Karpas-422 (cell line): Measurements from ENCODE around the gene AMBN. TPM values are rescaled to one million over a fixed set of nuclear protein-coding genes. Genes with fewer than 3 reads are reported as not detected.

Experiments used
- DNase-seq: peaks from one replicate; pipeline ENCODE4 v3.0.0-alpha.2; 2015
- H2AFZ ChIP-seq: fragments of 200-600 bp; sonication (generic); 2 replicates; pipeline ENCODE4 v1.6.1; 2014; ENCODE audit warnings: antibody characterized with exemption, low read length, mixed read lengths
- H3K27ac ChIP-seq: fragments of 200-600 bp; sonication (generic); 2 replicates; pipeline ENCODE4 v1.5.1; 2014; ENCODE audit warnings: mild to moderate bottlenecking, low read length, moderate library complexity
- H3K27me3 ChIP-seq: fragments of 200-600 bp; sonication (generic); 2 replicates; pipeline ENCODE4 v1.6.1; 2014; ENCODE audit warnings: low read length, mixed read lengths
- H3K36me3 ChIP-seq: fragments of 200-600 bp; sonication (generic); 2 replicates; pipeline ENCODE4 v1.6.1; 2014; ENCODE audit warnings: low read length, mixed read lengths; ENCODE audit not compliant: insufficient read depth
- H3K4me1 ChIP-seq: fragments of 200-600 bp; sonication (generic); 2 replicates; pipeline ENCODE4 v1.6.1; 2014; ENCODE audit warnings: mild to moderate bottlenecking, low read length, mixed read lengths
- H3K4me2 ChIP-seq: fragments of 200-600 bp; sonication (generic); 2 replicates; pipeline ENCODE4 v1.6.1; 2014; ENCODE audit warnings: low read length, low read depth, mild to moderate bottlenecking; ENCODE audit not compliant: poor library complexity, severe bottlenecking
- H3K4me3 ChIP-seq: fragments of 200-600 bp; sonication (generic); 2 replicates; pipeline ENCODE4 v1.5.1; 2014; ENCODE audit warnings: mild to moderate bottlenecking, antibody characterized with exemption, low read length, mixed read lengths
- H3K79me2 ChIP-seq: fragments of 200-600 bp; sonication (generic); 2 replicates; pipeline ENCODE4 v1.6.1; 2014; ENCODE audit warnings: mild to moderate bottlenecking, low read length, mixed read lengths
- H3K9ac ChIP-seq: fragments of 200-600 bp; sonication (generic); 2 replicates; pipeline ENCODE4 v1.6.0; 2014; ENCODE audit warnings: low read length
- H3K9me2 ChIP-seq: fragments of 200-600 bp; sonication (generic), shearing (Covaris generic); replicated peaks from 2 replicates; pipeline ENCODE4 v1.6.0; 2014; ENCODE audit warnings: mild to moderate bottlenecking, low read length, moderate library complexity; ENCODE audit not compliant: insufficient read depth
- H3K9me3 ChIP-seq: fragments of 300-700, 200-600 bp; sonication (generic); 2 replicates; pipeline ENCODE4 v1.6.1; 2014; ENCODE audit warnings: low read length, mixed read lengths
- H4K20me1 ChIP-seq: fragments of 200-600 bp; sonication (generic); 2 replicates; pipeline ENCODE4 v1.6.1; 2014; ENCODE audit warnings: mild to moderate bottlenecking, antibody characterized with exemption, low read length, low read depth; ENCODE audit not compliant: insufficient read depth
- total RNA-seq: library from RNA; depleted of rRNA; stranded (reverse); fragments of >200 nt; shearing (Covaris generic); gene quantifications from 2 replicates; pipeline ENCODE4 v1.2.3, GENCODE V29; 2014; ENCODE audit warnings: low replicate concordance; rRNA removed

The AMBN gene
- total RNA-seq = not detected in 2 replicates

GRCh38 chr4:70591955-70592582 lies at the start of gene AMBN:
Gene AMBN, plus strand, starts transcription at chr4:70592256. Its CDS starts 103 bp downstream, at chr4:70592359.
- Histone ChIP-seq H2AFZ (no peak within 1 kb of the TSS), H3K36me3 (no peaks in the 10 kb centered on the region), H3K9ac (no peak within 1 kb of the TSS), H3K79me2 (no peaks in the 10 kb centered on the region), H3K9me3 (no peaks in the 10 kb centered on the region), H3K4me1 (peaks cover 4% of the 10 kb centered on the region; the same call in 1 of the 2 replicates), H3K27ac (no peak within 1 kb of the TSS), H3K4me3 (no peak within 1 kb of the TSS), H4K20me1 (no peaks in the 10 kb centered on the region), H3K4me2 (no peak within 1 kb of the TSS), H3K27me3 (no peaks in the 10 kb centered on the region), H3K9me2 (no peaks in the 10 kb centered on the region)
- DNase-seq = no peak

GRCh38 chr4:70544279-70544868 lies 47.7 kb upstream of the AMBN start:
- Histone ChIP-seq H4K20me1 (no peaks in the 10 kb centered on the region), H3K4me2 (no peak overlapping the region), H3K27me3 (no peaks in the 10 kb centered on the region), H3K4me1 (no peaks in the 10 kb centered on the region), H2AFZ (no peak overlapping the region), H3K9ac (no peak overlapping the region), H3K9me2 (no peaks in the 10 kb centered on the region), H3K79me2 (no peaks in the 10 kb centered on the region), H3K36me3 (no peaks in the 10 kb centered on the region), H3K27ac (no peak overlapping the region), H3K9me3 (no peaks in the 10 kb centered on the region), H3K4me3 (no peak overlapping the region)
- peak; percentile 61 for DNase-seq

GRCh38 chr4:70556856-70557255 lies 35.2 kb upstream of the AMBN start:
- Histone ChIP-seq H3K4me3 (no peak overlapping the region), H3K36me3 (no peaks in the 10 kb centered on the region), H3K4me2 (no peak overlapping the region), H3K9me2 (no peaks in the 10 kb centered on the region), H4K20me1 (no peaks in the 10 kb centered on the region), H3K9ac (no peak overlapping the region), H3K79me2 (no peaks in the 10 kb centered on the region), H3K9me3 (no peaks in the 10 kb centered on the region), H2AFZ (no peak overlapping the region), H3K27me3 (no peaks in the 10 kb centered on the region), H3K4me1 (peaks cover 2% of the 10 kb centered on the region), H3K27ac (no peak overlapping the region)
- no peak for DNase-seq

GRCh38 chr4:70559211-70559830 lies 32.7 kb upstream of the AMBN start:
- no peak overlapping the region for H2AFZ ChIP-seq
- no peaks in the 10 kb centered on the region for H3K9me3 ChIP-seq
- DNase-seq = peak; percentile 79
- H3K27me3 ChIP-seq = no peaks in the 10 kb centered on the region
- no peaks in the 10 kb centered on the region for H3K36me3 ChIP-seq
- H3K9ac ChIP-seq = no peak overlapping the region
- H3K9me2 ChIP-seq = no peaks in the 10 kb centered on the region
- no peaks in the 10 kb centered on the region for H3K79me2 ChIP-seq
- H3K4me2 ChIP-seq = no peak overlapping the region
- H3K4me3 ChIP-seq = no peak overlapping the region
- H4K20me1 ChIP-seq = no peaks in the 10 kb centered on the region
- peaks cover 6% of the 10 kb centered on the region for H3K4me1 ChIP-seq
- no peak overlapping the region for H3K27ac ChIP-seq

GRCh38 chr4:70559924-70560323 lies 32.1 kb upstream of the AMBN start:
- Histone ChIP-seq H3K9ac (no peak overlapping the region), H3K36me3 (no peaks in the 10 kb centered on the region), H3K9me2 (no peaks in the 10 kb centered on the region), H3K4me2 (no peak overlapping the region), H3K79me2 (no peaks in the 10 kb centered on the region), H3K4me1 (peaks cover 6% of the 10 kb centered on the region), H3K9me3 (no peaks in the 10 kb centered on the region), H3K4me3 (no peak overlapping the region), H4K20me1 (no peaks in the 10 kb centered on the region), H3K27ac (no peak overlapping the region), H3K27me3 (no peaks in the 10 kb centered on the region), H2AFZ (no peak overlapping the region)
- DNase-seq = no peak

GRCh38 chr4:70564033-70564432 lies 28.0 kb upstream of the AMBN start:
- Histone ChIP-seq H3K4me2 (no peak overlapping the region), H3K36me3 (no peaks in the 10 kb centered on the region), H3K27ac (no peak overlapping the region), H4K20me1 (no peaks in the 10 kb centered on the region), H3K4me3 (no peak overlapping the region), H3K79me2 (no peaks in the 10 kb centered on the region), H2AFZ (no peak overlapping the region), H3K9ac (no peak overlapping the region), H3K27me3 (no peaks in the 10 kb centered on the region), H3K9me2 (no peaks in the 10 kb centered on the region), H3K9me3 (no peaks in the 10 kb centered on the region), H3K4me1 (peaks cover 6% of the 10 kb centered on the region)
- DNase-seq = no peak

- Histone ChIP-seq H4K20me1 (no peaks in the 10 kb centered on the region), H3K27ac (no peak overlapping the region)
Measured at GRCh38 chr4:70570796-70571195, 21.3 kb upstream of the AMBN start.

GRCh38 chr4:70571772-70572171 lies 20.3 kb upstream of the AMBN start:
- Histone ChIP-seq H3K36me3 (no peaks in the 10 kb centered on the region), H3K9me3 (no peaks in the 10 kb centered on the region), H3K9ac (no peak overlapping the region), H3K27me3 (no peaks in the 10 kb centered on the region), H3K4me1 (no peaks in the 10 kb centered on the region), H4K20me1 (no peaks in the 10 kb centered on the region), H3K4me2 (no peak overlapping the region), H3K79me2 (no peaks in the 10 kb centered on the region), H3K27ac (no peak overlapping the region), H3K9me2 (no peaks in the 10 kb centered on the region), H3K4me3 (no peak overlapping the region), H2AFZ (no peak overlapping the region)
- no peak for DNase-seq

More at GRCh38 chr4:70570796-70571195, 21.3 kb upstream of the AMBN start:
- H3K36me3 ChIP-seq = no peaks in the 10 kb centered on the region
- no peak overlapping the region for H3K4me2 ChIP-seq
- H3K9ac ChIP-seq = no peak overlapping the region
- H3K27me3 ChIP-seq = no peaks in the 10 kb centered on the region
- no peak overlapping the region for H3K4me3 ChIP-seq
- H3K9me2 ChIP-seq = no peaks in the 10 kb centered on the region
- DNase-seq = no peak
- H3K9me3 ChIP-seq = no peaks in the 10 kb centered on the region
- no peak overlapping the region for H2AFZ ChIP-seq
- H3K79me2 ChIP-seq = no peaks in the 10 kb centered on the region
- no peaks in the 10 kb centered on the region for H3K4me1 ChIP-seq
